SH-SY5Y (cell line): Measurements from ENCODE around the gene PLEKHG7.

ENCODE experiments used
- GATA2 ChIP-seq: IDR thresholded peaks from 2 replicates; pipeline ENCODE4 v1.6.1; 2011; ENCODE audit warnings: mild to moderate bottlenecking, low read depth, low read length
- GATA3 ChIP-seq: IDR thresholded peaks from 2 replicates; pipeline ENCODE4 v1.6.1; 2011; ENCODE audit warnings: low read depth, mild to moderate bottlenecking, low read length, moderate library complexity

DNA sequence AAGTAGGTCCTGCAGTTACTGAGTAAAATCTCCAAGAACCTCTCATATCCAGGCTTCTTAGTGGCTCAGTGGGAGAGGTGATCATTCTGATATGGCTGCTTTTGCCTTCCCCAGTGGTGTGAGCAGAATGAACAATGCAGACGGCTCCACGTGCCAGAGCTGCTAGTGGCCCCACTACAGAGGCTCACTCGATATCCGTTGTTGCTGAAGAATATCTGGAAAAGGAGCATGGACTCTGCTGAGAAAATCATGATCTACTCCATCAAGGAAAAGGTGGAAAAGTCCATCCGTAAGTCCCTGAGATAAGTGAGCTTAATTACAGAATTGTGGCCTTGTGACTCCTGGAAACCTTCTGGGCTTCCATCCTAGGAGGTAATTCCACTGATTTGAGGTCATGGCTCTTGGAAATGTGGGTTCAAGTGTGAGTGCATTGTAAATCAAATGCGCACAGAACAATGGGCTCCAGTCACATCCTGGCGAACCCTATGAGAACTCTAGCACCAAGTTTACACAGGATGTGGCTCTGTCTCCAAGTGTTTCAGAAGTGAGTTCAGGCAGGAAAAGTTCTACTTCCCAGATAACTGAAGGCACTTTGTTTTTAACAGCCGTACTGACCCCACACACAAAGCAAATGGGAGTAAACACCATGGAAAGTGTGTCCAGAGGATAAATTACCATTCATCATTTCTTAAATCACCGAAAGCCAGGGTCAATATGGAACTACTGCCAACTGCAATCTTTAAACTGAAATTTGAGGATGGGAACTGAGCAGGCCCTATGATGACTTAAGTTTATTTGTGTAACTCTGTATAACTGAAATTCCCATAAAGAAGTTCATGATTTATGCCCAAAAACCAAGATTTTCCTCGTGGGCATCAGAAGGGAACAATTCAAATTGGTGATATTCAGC, 51.4 kb downstream of the PLEKHG7 start:
- TF ChIP-seq GATA2 (no peak), GATA3 (no peak)
